IMR-90 (cell line): ENCODE measurements around the gene ZNF530. TPM values are rescaled to one million over a fixed set of nuclear protein-coding genes. Genes with fewer than 3 reads are reported as not detected.

Source experiments
- ATAC-seq: fragments of 200-7000 bp; cut with Tn5 transposase; 2 replicates; pipeline ENCODE4 v1.9.1; 2020; ENCODE audit warnings: low read depth, mild to moderate bottlenecking, moderate library complexity
- BruUV-seq: library from RNA; stranded (reverse); fragments of 400-500 nt; replicated peaks from 2 replicates; lab custom pipeline; 2021; lab: Mats Ljungman, UMichigan
- CTCF ChIA-PET: fragments of 300-600 bp; formaldehyde crosslinking; extraction: SDS; loops from one replicate; lab custom pipeline; 2021; ENCODE audit warnings: antibody characterized with exemption; lab: Yijun Ruan, JAX
- POLR2A ChIA-PET: fragments of 300-600 bp; sonication (Branson Sonifier 250); formaldehyde crosslinking; loops from one replicate; lab custom pipeline; 2022; ENCODE audit warnings: antibody characterized with exemption; ENCODE audit not compliant: unreplicated experiment; lab: Charles Lee
- DNase-seq: peaks from one replicate; pipeline ENCODE4 v3.0.0; 2013
- H2AFZ ChIP-seq: replicated peaks from 2 replicates; pipeline ENCODE3; 2013; ENCODE audit warnings: low read length, mild to moderate bottlenecking; ENCODE audit not compliant: poor library complexity
- H2AK5ac ChIP-seq: 2 replicates; pipeline ENCODE4 v1.6.1; 2013; ENCODE audit warnings: low read depth, low read length, inconsistent platforms
- H2AK9ac ChIP-seq: replicated peaks from 2 replicates; pipeline ENCODE3; 2013; ENCODE audit warnings: mild to moderate bottlenecking, low read depth, low read length, moderate library complexity; ENCODE audit not compliant: poor library complexity
- H2BK120ac ChIP-seq: 2 replicates; pipeline ENCODE4 v1.6.1; 2013; ENCODE audit warnings: low read depth, low read length, inconsistent platforms
- H2BK15ac ChIP-seq: 3 replicates; pipeline ENCODE4 v1.6.1; 2013; ENCODE audit warnings: low read depth, low read length, inconsistent platforms
- H2BK20ac ChIP-seq: 2 replicates; pipeline ENCODE4 v1.6.1; 2013; ENCODE audit warnings: low read depth, mild to moderate bottlenecking, inconsistent platforms, low read length, moderate library complexity
- H2BK5ac ChIP-seq: 2 replicates; pipeline ENCODE4 v1.6.1; 2013; ENCODE audit warnings: mild to moderate bottlenecking, low read depth, low read length, inconsistent platforms; ENCODE audit not compliant: poor library complexity, severe bottlenecking
- H3K14ac ChIP-seq: replicated peaks from 2 replicates; pipeline ENCODE4 v1.6.1; 2013; ENCODE audit warnings: low read depth, low read length, inconsistent platforms
- H3K18ac ChIP-seq: 2 replicates; pipeline ENCODE4 v1.6.1; 2013; ENCODE audit warnings: low read depth, low read length, control low read depth
- H3K23ac ChIP-seq: 2 replicates; pipeline ENCODE4 v1.6.1; 2013; ENCODE audit warnings: low read depth, low read length, inconsistent platforms
- H3K27ac ChIP-seq: 2 replicates; pipeline ENCODE4 v1.5.1; 2013; ENCODE audit warnings: mild to moderate bottlenecking, control low read depth, low read length; ENCODE audit not compliant: insufficient read depth
- H3K27me3 ChIP-seq: 2 replicates; pipeline ENCODE4 v1.6.1; 2013; ENCODE audit warnings: low read length; ENCODE audit not compliant: control insufficient read depth, insufficient read depth
- H3K36me3 ChIP-seq: 2 replicates; pipeline ENCODE4 v1.6.1; 2013; ENCODE audit warnings: low read length, mixed read lengths; ENCODE audit not compliant: control insufficient read depth, insufficient read depth
- H3K4ac ChIP-seq: 2 replicates; pipeline ENCODE4 v1.6.1; 2013; ENCODE audit warnings: low read depth, low read length, inconsistent platforms
- H3K4me1 ChIP-seq: 2 replicates; pipeline ENCODE4 v1.6.1; 2013; ENCODE audit warnings: low read length, mixed read lengths; ENCODE audit not compliant: control insufficient read depth, insufficient read depth
- H3K4me2 ChIP-seq: 2 replicates; pipeline ENCODE4 v1.6.1; 2013; ENCODE audit warnings: low read depth, mild to moderate bottlenecking, control low read depth, low read length, moderate library complexity
- H3K4me3 ChIP-seq: 2 replicates; pipeline ENCODE4 v1.5.1; 2013; ENCODE audit warnings: low read depth, mild to moderate bottlenecking, control low read depth, low read length, moderate library complexity; ENCODE audit not compliant: insufficient read depth
- H3K56ac ChIP-seq: 2 replicates; pipeline ENCODE4 v1.6.1; 2013; ENCODE audit warnings: low read length, inconsistent platforms; ENCODE audit not compliant: insufficient read depth; ENCODE audit errors: extremely low read depth
- H3K79me1 ChIP-seq, 2 experiments: 2 replicates each; pipeline ENCODE4 v1.6.1; 2013; ENCODE audit warnings: low read length in 2 of 2, inconsistent platforms in 1 of 2, low read depth in 1 of 2
- H3K9ac ChIP-seq: 2 replicates; pipeline ENCODE4 v1.6.1; 2013; ENCODE audit warnings: low read depth, low read length, control low read depth
- H3K9me1 ChIP-seq: 2 replicates; pipeline ENCODE4 v1.6.1; 2013; ENCODE audit warnings: low read length, inconsistent platforms; ENCODE audit not compliant: insufficient read depth
- H3K9me3 ChIP-seq: 2 replicates; pipeline ENCODE4 v1.6.1; 2013; ENCODE audit warnings: low read length; ENCODE audit not compliant: control insufficient read depth, insufficient read depth
- H4K20me1 ChIP-seq: 2 replicates; pipeline ENCODE4 v1.6.1; 2013; ENCODE audit warnings: low read length, inconsistent platforms; ENCODE audit not compliant: insufficient read depth
- H4K5ac ChIP-seq: 2 replicates; pipeline ENCODE4 v1.6.1; 2013; ENCODE audit warnings: mild to moderate bottlenecking, low read depth, low read length, control low read depth
- H4K8ac ChIP-seq, 2 experiments: 2 replicates each; pipeline ENCODE4 v1.6.1; 2013; ENCODE audit warnings: low read depth in 2 of 2, low read length in 2 of 2, control low read depth in 1 of 2, inconsistent platforms in 1 of 2
- H4K91ac ChIP-seq: 2 replicates; pipeline ENCODE4 v1.6.1; 2013; ENCODE audit warnings: low read depth, low read length, inconsistent platforms; ENCODE audit not compliant: insufficient read depth
- BHLHE40 ChIP-seq: fragments of 150-350 bp; IDR thresholded peaks from 2 replicates; pipeline ENCODE4 v1.6.1; 2016; ENCODE audit warnings: mild to moderate bottlenecking, low read depth, low read length
- CEBPB ChIP-seq: IDR thresholded peaks from 2 replicates; pipeline ENCODE4 v1.6.1; 2012; ENCODE audit warnings: low read depth, low read length, improper control_type of control experiment
- CHD1 ChIP-seq: IDR thresholded peaks from 2 replicates; pipeline ENCODE4 v1.6.1; 2012; ENCODE audit warnings: low read depth, low read length, improper control_type of control experiment
- FOS ChIP-seq: fragments of 150-350 bp; IDR thresholded peaks from 2 replicates; pipeline ENCODE4 v1.6.1; 2016; ENCODE audit warnings: low read depth, low read length
- MAFK ChIP-seq: IDR thresholded peaks from 2 replicates; pipeline ENCODE4 v1.6.1; 2012; ENCODE audit warnings: low read depth, low read length, improper control_type of control experiment
- MAZ ChIP-seq: IDR thresholded peaks from 2 replicates; pipeline ENCODE4 v1.6.1; 2012; ENCODE audit warnings: low read depth, mild to moderate bottlenecking, low read length, improper control_type of control experiment, moderate library complexity, borderline replicate concordance
- MXI1 ChIP-seq: IDR thresholded peaks from 2 replicates; pipeline ENCODE4 v1.6.1; 2012; ENCODE audit warnings: low read depth, mild to moderate bottlenecking, low read length, moderate library complexity, borderline replicate concordance
- NFE2L2 ChIP-seq: fragments of 150-350 bp; IDR thresholded peaks from 2 replicates; pipeline ENCODE4 v1.6.1; 2016; ENCODE audit warnings: low read depth, mild to moderate bottlenecking, low read length
- POLR2A ChIP-seq: IDR thresholded peaks from 2 replicates; pipeline ENCODE4 v1.6.1; 2012; ENCODE audit warnings: mild to moderate bottlenecking, low read depth, low read length
- RAD21 ChIP-seq: IDR thresholded peaks from 2 replicates; pipeline ENCODE4 v1.6.1; 2012; ENCODE audit warnings: low read length, improper control_type of control experiment
- RFX5 ChIP-seq: IDR thresholded peaks from 2 replicates; pipeline ENCODE4 v1.8.0; 2012; ENCODE audit warnings: low read depth, mild to moderate bottlenecking, low read length, moderate library complexity
- SMC3 ChIP-seq: fragments of 150-350 bp; IDR thresholded peaks from 2 replicates; pipeline ENCODE4 v1.6.1; 2016; ENCODE audit warnings: low read depth, mild to moderate bottlenecking, antibody characterized with exemption, low read length, moderate library complexity
- WGBS, 2 experiments: methylation state at CpG; one replicate each; pipeline versions ENCODE4 v1.1.5 to v1.1.7; 2013; ENCODE audit warnings: missing lambda C conversion rate in 2 of 2; ENCODE audit not compliant: insufficient read length in 1 of 2; ENCODE audit errors: extremely low coverage in 2 of 2; 5-methylcytosine and 5-hydroxymethylcytosine counted together
- dilution Hi-C: fragments of 300-500 bp; cut with HindIII; formaldehyde crosslinking; loops from one replicate; pipeline ENCODE4 v1.14.3; 2018; ENCODE audit warnings: low sequenced_read_pairs; ENCODE audit not compliant: unreplicated experiment
- in situ Hi-C: fragments of 300-500 bp; cut with MboI; formaldehyde crosslinking; loops from 3 replicates; pipeline ENCODE4 v1.14.3; 2019; ENCODE audit warnings: low sequenced_read_pairs, inconsistent platforms, mixed read lengths
- intact Hi-C: fragments of 100-400 bp; cut with micrococcal nuclease; formaldehyde crosslinking; loops from 2 replicates; pipeline ENCODE4 v1.10.0; 2022
- polyA plus RNA-seq, 3 experiments: library from polyadenylated mRNA; depleted of rRNA; stranded (reverse); fragments of >200 nt; gene quantifications; 2 replicates each; pipeline ENCODE4 v1.2.3, GENCODE V29; 2012; ENCODE audit warnings: low replicate concordance in 1 of 3
- total RNA-seq: library from RNA; depleted of rRNA; stranded (reverse); fragments of >200 nt; gene quantifications from 2 replicates; pipeline ENCODE4 v1.2.3, GENCODE V29; 2012
- TF ChIP-seq, protein P1 (sequence below): fragments of 150-350 bp; IDR thresholded peaks from 2 replicates; pipeline ENCODE4 v1.6.1; 2016; ENCODE audit warnings: low read depth, mild to moderate bottlenecking, low read length, moderate library complexity, borderline replicate concordance
- TF ChIP-seq, protein P2 (sequence below): conservative IDR thresholded peaks from 2 replicates; pipeline ENCODE4 v1.5.1; 2012; ENCODE audit warnings: mild to moderate bottlenecking, low read depth, low read length, improper control_type of control experiment
- TF ChIP-seq, protein P3 (sequence below): fragments of 150-350 bp; IDR thresholded peaks from 2 replicates; pipeline ENCODE4 v1.6.1; 2017; ENCODE audit warnings: mild to moderate bottlenecking, antibody characterized with exemption, low read length, low read depth

The ZNF530 gene
- total and polyA plus RNA-seq, 2 of the 4 experiments (the other 2 are of a cell fraction) = 2.9 to 6.6 TPM

DNA sequence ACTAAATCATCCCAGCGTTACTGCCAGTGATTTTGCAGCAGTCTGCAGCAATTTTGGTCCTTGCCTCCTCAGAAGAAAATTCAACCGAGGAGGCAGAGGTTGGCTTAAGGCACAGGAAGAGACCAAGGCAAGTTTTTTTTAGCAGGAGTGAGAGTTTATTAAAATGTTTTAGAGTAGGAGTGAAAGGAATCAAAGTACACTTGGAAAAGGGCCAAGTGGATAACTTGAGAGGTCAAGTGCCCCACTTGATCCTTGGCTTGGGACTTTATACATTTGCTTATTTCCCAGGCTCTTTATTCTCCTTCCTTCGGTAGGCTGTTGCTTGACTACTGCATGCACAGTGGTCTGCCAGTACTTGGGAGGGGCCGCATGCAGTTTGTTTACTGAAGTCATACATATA lies 11.4 kb downstream of the ZNF530 start:
- Histone ChIP-seq H4K91ac (no peak overlapping the region), H3K4me3 (no peak overlapping the region), H4K5ac (no peak overlapping the region), H2AK5ac (no peak overlapping the region), H3K9me3 (peaks cover 22% of the 10 kb centered on the region), H2BK5ac (no peak overlapping the region), H2AK9ac (no peak overlapping the region), H3K27me3 (no peaks in the 10 kb centered on the region), H3K36me3 (peaks cover 20% of the 10 kb centered on the region), H2BK120ac (no peak overlapping the region), H4K20me1 (no peaks in the 10 kb centered on the region), H3K79me1 (peaks cover 6 to 28% of the 10 kb centered on the region in 2 experiments; a peak in 3 of 4 replicates), H3K18ac (no peak overlapping the region), H3K23ac (no peak overlapping the region), H3K9me1 (no peaks in the 10 kb centered on the region), H3K4me2 (no peak overlapping the region), H3K9ac (no peak overlapping the region), H2BK15ac (no peak overlapping the region), H4K8ac (no peak overlapping the region), H3K4ac (no peak overlapping the region), H3K27ac (no peak overlapping the region), H2AFZ (no peak overlapping the region), H2BK20ac (no peak overlapping the region), H3K56ac (no peak overlapping the region), H3K4me1 (peaks cover 2% of the 10 kb centered on the region; the same call in 1 of the 2 replicates), H3K14ac (no peak overlapping the region)
- dilution Hi-C loops (no loop called here), in situ Hi-C loops (no loop called here), intact Hi-C loops (no loop called here)
- no peak for DNase-seq
- CTCF ChIA-PET = no interaction called here
- POLR2A ChIA-PET = no interaction called here
- ATAC-seq = no peak
- no peak for TF ChIP-seq MXI1
- TF ChIP-seq BHLHE40 = no peak
- TF ChIP-seq, protein P1, sequence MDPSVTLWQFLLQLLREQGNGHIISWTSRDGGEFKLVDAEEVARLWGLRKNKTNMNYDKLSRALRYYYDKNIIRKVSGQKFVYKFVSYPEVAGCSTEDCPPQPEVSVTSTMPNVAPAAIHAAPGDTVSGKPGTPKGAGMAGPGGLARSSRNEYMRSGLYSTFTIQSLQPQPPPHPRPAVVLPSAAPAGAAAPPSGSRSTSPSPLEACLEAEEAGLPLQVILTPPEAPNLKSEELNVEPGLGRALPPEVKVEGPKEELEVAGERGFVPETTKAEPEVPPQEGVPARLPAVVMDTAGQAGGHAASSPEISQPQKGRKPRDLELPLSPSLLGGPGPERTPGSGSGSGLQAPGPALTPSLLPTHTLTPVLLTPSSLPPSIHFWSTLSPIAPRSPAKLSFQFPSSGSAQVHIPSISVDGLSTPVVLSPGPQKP = no peak
- TF ChIP-seq, protein P2, sequence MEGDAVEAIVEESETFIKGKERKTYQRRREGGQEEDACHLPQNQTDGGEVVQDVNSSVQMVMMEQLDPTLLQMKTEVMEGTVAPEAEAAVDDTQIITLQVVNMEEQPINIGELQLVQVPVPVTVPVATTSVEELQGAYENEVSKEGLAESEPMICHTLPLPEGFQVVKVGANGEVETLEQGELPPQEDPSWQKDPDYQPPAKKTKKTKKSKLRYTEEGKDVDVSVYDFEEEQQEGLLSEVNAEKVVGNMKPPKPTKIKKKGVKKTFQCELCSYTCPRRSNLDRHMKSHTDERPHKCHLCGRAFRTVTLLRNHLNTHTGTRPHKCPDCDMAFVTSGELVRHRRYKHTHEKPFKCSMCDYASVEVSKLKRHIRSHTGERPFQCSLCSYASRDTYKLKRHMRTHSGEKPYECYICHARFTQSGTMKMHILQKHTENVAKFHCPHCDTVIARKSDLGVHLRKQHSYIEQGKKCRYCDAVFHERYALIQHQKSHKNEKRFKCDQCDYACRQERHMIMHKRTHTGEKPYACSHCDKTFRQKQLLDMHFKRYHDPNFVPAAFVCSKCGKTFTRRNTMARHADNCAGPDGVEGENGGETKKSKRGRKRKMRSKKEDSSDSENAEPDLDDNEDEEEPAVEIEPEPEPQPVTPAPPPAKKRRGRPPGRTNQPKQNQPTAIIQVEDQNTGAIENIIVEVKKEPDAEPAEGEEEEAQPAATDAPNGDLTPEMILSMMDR = no peak
- no peak for TF ChIP-seq NFE2L2
- no peak for TF ChIP-seq SMC3
- no peak for TF ChIP-seq RFX5
- no peak for TF ChIP-seq POLR2A
- TF ChIP-seq MAFK = no peak
- TF ChIP-seq, protein P3, sequence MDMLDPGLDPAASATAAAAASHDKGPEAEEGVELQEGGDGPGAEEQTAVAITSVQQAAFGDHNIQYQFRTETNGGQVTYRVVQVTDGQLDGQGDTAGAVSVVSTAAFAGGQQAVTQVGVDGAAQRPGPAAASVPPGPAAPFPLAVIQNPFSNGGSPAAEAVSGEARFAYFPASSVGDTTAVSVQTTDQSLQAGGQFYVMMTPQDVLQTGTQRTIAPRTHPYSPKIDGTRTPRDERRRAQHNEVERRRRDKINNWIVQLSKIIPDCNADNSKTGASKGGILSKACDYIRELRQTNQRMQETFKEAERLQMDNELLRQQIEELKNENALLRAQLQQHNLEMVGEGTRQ = no peak
- TF ChIP-seq RAD21 = no peak
- TF ChIP-seq FOS = no peak
- TF ChIP-seq CHD1 = no peak
- no peak for TF ChIP-seq CEBPB
- no peak for TF ChIP-seq MAZ
- WGBS, 2 experiments = 84% methylated on average over 3 of the region's 4 CpGs; no CpG with 5 or more reads in 1 of the 2 experiments
- BruUV-seq = no TSS peak
